Gastroesophageal sphincter (tissue), 4 donors: ENCODE measurements around the gene GGCX. TPM values are rescaled to one million over a fixed set of nuclear protein-coding genes. Genes with fewer than 3 reads are reported as not detected.

Experiments used
- ATAC-seq: fragments of 150-250 bp; one replicate; pipeline ENCODE4 v1.9.1; 2016; ENCODE audit warnings: mild to moderate bottlenecking, moderate library complexity
- H3K27ac ChIP-seq, 4 donors: fragments of 200-600 bp; sonication (generic) in 3 of 4; 1 replicate in 3 of 4; 2 replicates in 1 of 4; pipeline ENCODE4 v1.5.1; 2016 to 2019
- H3K27me3 ChIP-seq: fragments of 200-600 bp; sonication (generic); one replicate; pipeline ENCODE4 v1.5.1; 2019
- H3K36me3 ChIP-seq, 2 donors: fragments of 200-600 bp; sonication (generic); one replicate each; pipeline ENCODE4 v1.5.1; 2019; ENCODE audit warnings: control low read depth in 1 of 2
- H3K4me1 ChIP-seq, 3 donors: fragments of 200-600 bp; sonication (generic); 1 replicate in 2 of 3; 2 replicates in 1 of 3; pipeline ENCODE4 v1.5.1; 2016 to 2019; ENCODE audit warnings: control low read depth in 2 of 3
- H3K4me3 ChIP-seq, 2 donors: fragments of 200-600 bp; sonication (generic); one replicate each; pipeline ENCODE4 v1.5.1; 2019; ENCODE audit warnings: mild to moderate bottlenecking in 1 of 2, moderate library complexity in 1 of 2
- H3K9me3 ChIP-seq, 3 donors: fragments of 200-600 bp; sonication (generic); one replicate each; pipeline ENCODE4 v1.5.1; 2017 to 2019; ENCODE audit warnings: control low read depth in 2 of 3
- EP300 ChIP-seq: sonication (generic); formaldehyde crosslinking; IDR thresholded peaks from one replicate; pipeline ENCODE4 v1.6.1; 2017; ENCODE audit warnings: antibody characterized with exemption, mild to moderate bottlenecking
- POLR2A ChIP-seq, 2 donors: fragments of 450-650 bp; IDR thresholded peaks; one replicate each; pipeline ENCODE4 v1.6.1; 2017; ENCODE audit warnings: antibody characterized with exemption in 2 of 2, mild to moderate bottlenecking in 2 of 2, moderate library complexity in 1 of 2
- POLR2AphosphoS5 ChIP-seq: sonication (generic); formaldehyde crosslinking; IDR thresholded peaks from one replicate; pipeline ENCODE4 v1.6.1; 2017; ENCODE audit warnings: antibody characterized with exemption
- WGBS, 2 donors: methylation state at CpG; one replicate each; pipeline ENCODE4 v1.1.5; 2018; ENCODE audit warnings: low coverage in 1 of 2; 5-methylcytosine and 5-hydroxymethylcytosine counted together
- total RNA-seq, 4 donors: library from RNA; depleted of rRNA; stranded (reverse); fragments of >200 nt; gene quantifications; one replicate each; pipeline ENCODE4 v1.1.0, GENCODE V29; 2016
- TF ChIP-seq, protein P1 (sequence below), 4 experiments: fragments of 200-600 bp in 2 of 4; fragments of 450-650 bp in 2 of 4; sonication (generic) in 1 of 4; IDR thresholded peaks; one replicate each; pipeline ENCODE4 v1.5.1; 2017 to 2019; ENCODE audit warnings: antibody characterized with exemption in 4 of 4, mild to moderate bottlenecking in 2 of 4, moderate library complexity in 2 of 4

Gene GGCX
- total RNA-seq, 4 donors from 2014 or later: 16.2 to 29.3 (median 24.3) TPM

DNA sequence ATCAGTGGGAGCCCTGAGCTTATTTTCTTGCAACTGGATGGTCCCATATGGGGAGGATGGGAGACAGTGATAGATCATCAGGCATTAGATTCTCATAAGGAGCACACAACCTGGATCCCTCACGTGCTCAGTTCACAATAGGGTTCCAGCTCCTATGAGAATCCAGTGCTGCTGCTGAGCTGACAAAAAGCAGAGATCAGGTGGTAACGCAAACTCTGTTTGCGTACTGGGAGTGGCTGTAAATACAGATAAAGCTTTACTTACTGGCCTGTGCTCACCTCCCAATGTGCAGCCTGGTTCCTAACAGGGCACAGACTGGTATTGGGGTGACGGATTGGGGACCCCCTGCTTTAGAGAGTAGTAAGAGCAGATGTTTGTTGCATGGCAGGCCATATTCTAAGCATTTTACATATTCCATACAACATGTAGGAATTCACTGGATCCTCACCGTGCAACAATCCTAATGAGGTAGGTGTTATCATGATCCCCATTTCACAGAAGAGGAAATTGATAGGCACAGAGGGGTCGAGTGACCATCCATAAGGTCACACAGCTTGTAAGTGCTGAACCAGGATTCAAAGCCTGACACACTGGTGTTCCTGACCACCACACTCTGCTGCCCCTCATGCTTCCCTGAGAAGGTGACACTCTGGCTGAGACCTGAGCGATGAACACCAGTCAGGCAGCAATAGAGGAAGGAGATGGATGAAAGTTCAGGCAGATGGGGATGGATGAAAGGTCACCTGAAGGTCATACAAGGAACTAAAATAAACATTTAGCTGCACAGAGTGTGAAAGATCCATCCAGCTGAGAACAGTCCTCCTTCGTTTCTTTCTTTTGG lies 38.0 kb downstream of the GGCX start:
- H3K9me3 ChIP-seq: no peaks in the 10 kb centered on the region
- 65 to 74% methylated on average over 3 to 6 of the region's 8 CpGs for WGBS, 2 donors
- ATAC-seq: no peak
- TF ChIP-seq POLR2A (IDR thresholded peaks at IDR 0.05): no peak
- no peak for TF ChIP-seq EP300
- TF ChIP-seq, protein P1, sequence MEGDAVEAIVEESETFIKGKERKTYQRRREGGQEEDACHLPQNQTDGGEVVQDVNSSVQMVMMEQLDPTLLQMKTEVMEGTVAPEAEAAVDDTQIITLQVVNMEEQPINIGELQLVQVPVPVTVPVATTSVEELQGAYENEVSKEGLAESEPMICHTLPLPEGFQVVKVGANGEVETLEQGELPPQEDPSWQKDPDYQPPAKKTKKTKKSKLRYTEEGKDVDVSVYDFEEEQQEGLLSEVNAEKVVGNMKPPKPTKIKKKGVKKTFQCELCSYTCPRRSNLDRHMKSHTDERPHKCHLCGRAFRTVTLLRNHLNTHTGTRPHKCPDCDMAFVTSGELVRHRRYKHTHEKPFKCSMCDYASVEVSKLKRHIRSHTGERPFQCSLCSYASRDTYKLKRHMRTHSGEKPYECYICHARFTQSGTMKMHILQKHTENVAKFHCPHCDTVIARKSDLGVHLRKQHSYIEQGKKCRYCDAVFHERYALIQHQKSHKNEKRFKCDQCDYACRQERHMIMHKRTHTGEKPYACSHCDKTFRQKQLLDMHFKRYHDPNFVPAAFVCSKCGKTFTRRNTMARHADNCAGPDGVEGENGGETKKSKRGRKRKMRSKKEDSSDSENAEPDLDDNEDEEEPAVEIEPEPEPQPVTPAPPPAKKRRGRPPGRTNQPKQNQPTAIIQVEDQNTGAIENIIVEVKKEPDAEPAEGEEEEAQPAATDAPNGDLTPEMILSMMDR (IDR thresholded peaks at IDR 0.05): no peak
- TF ChIP-seq POLR2AphosphoS5: no peak
- no peak overlapping the region for H3K4me3 ChIP-seq
- peak overlapping the region in 3 of 4 donors; percentile 55 to 78 (median 76) for H3K27ac ChIP-seq
- no peaks in the 10 kb centered on the region for H3K36me3 ChIP-seq
- H3K27me3 ChIP-seq: no peaks in the 10 kb centered on the region
- peaks cover 2 to 24% (median 15%) of the 10 kb centered on the region in 3 donors for H3K4me1 ChIP-seq

DNA sequence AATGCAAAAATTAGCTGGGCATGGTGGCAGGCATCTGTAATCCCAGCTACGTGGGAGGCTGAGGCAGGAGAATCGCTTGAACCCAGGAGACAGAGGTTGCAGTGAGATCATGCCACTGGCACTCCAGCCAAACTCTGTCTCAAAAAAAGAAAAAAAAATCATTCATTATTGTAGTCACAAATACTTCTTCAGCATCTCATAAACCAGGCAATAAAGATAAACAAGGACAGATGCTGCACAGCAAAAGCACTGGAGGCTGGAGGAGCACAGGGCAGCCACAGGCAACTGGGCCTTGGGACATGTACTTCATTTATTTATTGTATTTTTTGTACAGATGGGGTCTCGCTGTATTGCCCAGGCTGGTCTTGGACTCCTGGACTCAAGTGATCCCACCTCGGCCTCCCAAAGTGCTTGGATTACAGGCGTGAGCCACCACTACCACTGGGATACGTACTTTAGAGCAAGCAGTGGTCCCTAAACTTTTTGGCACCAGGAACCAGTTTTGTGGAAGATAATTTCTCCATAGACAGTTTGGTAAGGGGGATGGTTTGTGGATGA lies 39.1 kb downstream of the GGCX start:
- peaks cover 2 to 24% (median 15%) of the 10 kb centered on the region in 3 donors for H3K4me1 ChIP-seq
- H3K4me3 ChIP-seq: no peak overlapping the region
- no peaks in the 10 kb centered on the region for H3K36me3 ChIP-seq
- 100% methylated on average over 1 to 2 of the region's 6 CpGs for WGBS, 2 donors
- no peak for ATAC-seq
- no peak overlapping the region for H3K27ac ChIP-seq
- no peaks in the 10 kb centered on the region for H3K9me3 ChIP-seq
- TF ChIP-seq POLR2A (IDR thresholded peaks at IDR 0.05): no peak
- TF ChIP-seq, protein P1 (IDR thresholded peaks at IDR 0.05): no peak
- no peak for TF ChIP-seq EP300
- no peak for TF ChIP-seq POLR2AphosphoS5
- no peaks in the 10 kb centered on the region for H3K27me3 ChIP-seq

DNA sequence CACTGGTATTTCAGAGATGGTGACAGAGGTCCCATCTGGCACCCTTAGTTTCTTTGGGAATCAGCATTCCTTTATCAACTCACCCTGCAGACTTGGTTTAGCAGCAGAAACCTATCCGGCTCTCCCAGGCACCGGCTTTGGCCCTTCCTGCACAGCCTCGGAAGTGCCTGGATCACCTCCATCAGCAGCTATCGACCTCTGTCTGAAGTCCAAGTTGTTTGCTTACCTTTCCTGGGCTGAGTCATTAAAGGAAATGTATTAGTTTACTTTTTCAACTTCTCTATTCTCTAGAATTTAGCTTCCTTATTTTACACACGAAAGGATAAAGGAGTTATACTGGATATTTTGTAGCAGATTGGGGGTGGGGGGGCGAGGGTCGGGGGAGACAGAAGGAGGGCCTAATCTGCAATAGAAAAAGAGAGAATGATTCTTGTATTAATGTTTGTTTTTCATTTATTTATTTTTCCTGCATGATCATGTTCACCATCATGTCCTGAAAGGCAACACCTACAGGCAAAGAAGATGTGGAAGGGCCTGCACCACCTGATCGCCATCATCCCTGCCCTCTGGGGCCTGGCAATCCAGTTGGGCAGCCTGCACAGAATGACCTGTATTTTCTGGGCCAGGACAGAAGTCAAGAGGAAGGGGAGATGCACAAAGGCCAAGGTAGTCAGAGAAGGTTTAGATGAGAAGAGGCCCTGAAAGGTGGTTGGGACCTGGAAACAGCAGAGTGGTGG lies 44.5 kb downstream of the GGCX start:
- TF ChIP-seq, protein P1 (IDR thresholded peaks at IDR 0.05): no peak
- TF ChIP-seq EP300 (no peak), POLR2AphosphoS5 (no peak)
- ATAC-seq: no peak

GRCh38 chr2:85514323-85514722 lies 47.0 kb downstream of the GGCX start:
- no peak overlapping the region for H3K4me3 ChIP-seq
- no peak overlapping the region for H3K27ac ChIP-seq
- ATAC-seq: no peak
- H3K36me3 ChIP-seq: no peaks in the 10 kb centered on the region
- TF ChIP-seq, protein P1 (IDR thresholded peaks at IDR 0.05): no peak
- TF ChIP-seq POLR2AphosphoS5 (no peak), POLR2A (IDR thresholded peaks at IDR 0.05) (no peak), EP300 (no peak)
- H3K9me3 ChIP-seq: no peaks in the 10 kb centered on the region
- H3K27me3 ChIP-seq: no peaks in the 10 kb centered on the region
- peaks cover 0 to 13% (median 0%) of the 10 kb centered on the region in 3 donors for H3K4me1 ChIP-seq
- 88 to 90% methylated on average over 6 of the region's 6 CpGs for WGBS, 2 donors

More for the DNA sequence above, 44.5 kb downstream of the GGCX start:
- no peaks in the 10 kb centered on the region for H3K27me3 ChIP-seq
- no peak overlapping the region for H3K4me3 ChIP-seq
- WGBS, 2 donors: 53 to 68% methylated on average over 2 to 8 of the region's 8 CpGs
- H3K4me1 ChIP-seq: no peaks in the 10 kb centered on the region
- H3K27ac ChIP-seq: no peak overlapping the region
- no peaks in the 10 kb centered on the region for H3K36me3 ChIP-seq
- no peaks in the 10 kb centered on the region for H3K9me3 ChIP-seq
